Measurements from ENCODE around the gene TAGLN3. TPM values are rescaled to one million over a fixed set of nuclear protein-coding genes. Genes with fewer than 3 reads are reported as not detected.

TAGLN3 gene
- total and polyA plus RNA-seq, 2 of the 13 experiments (the other 11 are each of a cell fraction or from before 2014, with no cell fraction given): 0.51 to 0.91 TPM

- Histone ChIP-seq H3K4me1 (ENCODE audit: insufficient read depth, low read length) (no peaks in the 10 kb centered on the region), H3K27me3 (ENCODE audit: control insufficient read depth in 1 of 2, insufficient read depth in 2 of 2, low read length in 2 of 2) (peaks cover 3 to 4% of the 10 kb centered on the region in 2 experiments; a peak in 2 of 5 replicates), H3K9ac (ENCODE audit: insufficient read depth, low read depth, low read length) (no peak overlapping the region), H3K9me3 (ENCODE audit: low read length) (no peaks in the 10 kb centered on the region), H3K27ac (ENCODE audit: extremely low read length, insufficient read depth, low read length) (no peak overlapping the region), H3K4me2 (ENCODE audit: low read depth, low read length) (no peak overlapping the region), H2AFZ (ENCODE audit: low read length) (no peak overlapping the region), H3K4me3 (replicated peaks in 1 of 3; ENCODE audit: insufficient read depth in 1 of 3, low read depth in 2 of 3, low read length in 3 of 3) (no peak overlapping the region), H3K36me3 (replicated peaks in 1 of 2; ENCODE audit: control insufficient read depth in 1 of 2, insufficient read depth in 2 of 2, low read length in 2 of 2) (no peaks in the 10 kb centered on the region), H3K79me2 (ENCODE audit: insufficient read depth, low read length) (no peaks in the 10 kb centered on the region), H4K20me1 (ENCODE audit: insufficient read depth, low read length) (no peaks in the 10 kb centered on the region)
- TF ChIP-seq TMF1 (CRISPR knock-in tag; IDR thresholded peaks at IDR 0.05; ENCODE audit: low read depth) (no peak), ZNF543 (CRISPR knock-in tag; IDR thresholded peaks at IDR 0.05) (no peak), ZIK1 (CRISPR knock-in tag; IDR thresholded peaks at IDR 0.05; ENCODE audit: borderline replicate concordance, low read depth) (no peak), ZNF333 (CRISPR knock-in tag; IDR thresholded peaks at IDR 0.05; ENCODE audit: borderline replicate concordance) (no peak), KDM3A (CRISPR knock-in tag; IDR thresholded peaks at IDR 0.05; ENCODE audit: low read depth) (no peak), SMAD3 (CRISPR knock-in tag; IDR thresholded peaks at IDR 0.05) (no peak), NFKBIZ (CRISPR knock-in tag; IDR thresholded peaks at IDR 0.05) (no peak), ZNF230 (CRISPR knock-in tag; IDR thresholded peaks at IDR 0.05) (no peak), SETDB1 (CRISPR knock-in tag; IDR thresholded peaks at IDR 0.05; ENCODE audit: borderline replicate concordance) (no peak)
- BruUV-seq (replicated peaks): no TSS peak
- intact Hi-C loops (cut with micrococcal nuclease; ENCODE audit: unreplicated experiment): no loop called here
- WGBS (ENCODE audit: low lambda C conversion rate): 12% methylated on average over 5 of the region's 5 CpGs
- FAIRE-seq: no peak
- ChIA-PET CTCF (ENCODE audit: low intra/inter-chr PET ratio, low total read pairs) (no interaction called here), POLR2A (no interaction called here)
- DNase-seq (ENCODE audit: low spot score): no peak
- no peak for ATAC-seq
- in situ Hi-C loops (cut with HindIII; ENCODE audit: extremely low pct_ligation_motif_present, low pct_unique_long_range_greater_than_20kb): no loop called here
These were observed 33.5 kb downstream of the TAGLN3 start for GRCh38 chr3:112032098-112032731.

DNA sequence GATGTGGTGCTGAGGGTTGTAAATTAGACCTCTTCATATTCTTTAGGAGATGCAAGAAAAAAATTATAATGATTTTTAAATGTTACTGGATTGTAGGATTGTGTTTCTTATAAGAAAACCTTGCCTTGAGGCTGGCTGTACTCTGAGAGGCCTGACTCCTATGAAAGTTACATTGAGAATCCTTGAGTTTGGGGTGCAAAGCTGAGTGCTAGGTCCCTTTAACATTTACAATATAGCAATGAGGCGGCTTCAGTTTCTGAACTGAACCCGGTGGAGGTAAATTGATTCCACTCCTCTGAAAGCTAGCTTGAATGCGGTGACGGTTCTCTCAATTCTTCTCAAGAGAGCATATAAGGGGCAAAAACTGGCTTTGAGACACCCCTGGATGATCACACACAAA, 35.7 kb downstream of the TAGLN3 start, which contains the start of gene TMPRSS7:
TMPRSS7 (plus strand) TSS at position 301 of the 400 bp plus-strand sequence. CDS start 110 bp downstream, outside the sequence.
- FAIRE-seq: no peak
- Histone ChIP-seq H3K9me3 (ENCODE audit: low read length) (no peaks in the 10 kb centered on the region), H4K20me1 (ENCODE audit: insufficient read depth, low read length) (no peaks in the 10 kb centered on the region), H3K79me2 (ENCODE audit: insufficient read depth, low read length) (no peaks in the 10 kb centered on the region), H3K9ac (ENCODE audit: insufficient read depth, low read depth, low read length) (no peak within 1 kb of the TSS), H3K4me2 (ENCODE audit: low read depth, low read length) (no peak within 1 kb of the TSS), H3K4me1 (ENCODE audit: insufficient read depth, low read length) (no peaks in the 10 kb centered on the region), H3K36me3 (replicated peaks in 1 of 2; ENCODE audit: control insufficient read depth in 1 of 2, insufficient read depth in 2 of 2, low read length in 2 of 2) (no peaks in the 10 kb centered on the region), H3K27ac (ENCODE audit: extremely low read length, insufficient read depth, low read length) (no peak within 1 kb of the TSS), H2AFZ (ENCODE audit: low read length) (no peak within 1 kb of the TSS), H3K27me3 (ENCODE audit: control insufficient read depth in 1 of 2, insufficient read depth in 2 of 2, low read length in 2 of 2) (peaks cover 3 to 4% of the 10 kb centered on the region in 2 experiments; a peak in 2 of 5 replicates), H3K4me3 (replicated peaks in 1 of 3; ENCODE audit: insufficient read depth in 1 of 3, low read depth in 2 of 3, low read length in 3 of 3) (no peak within 1 kb of the TSS)
- ChIA-PET CTCF (ENCODE audit: low intra/inter-chr PET ratio, low total read pairs) (no interaction called here), POLR2A (no interaction called here)
- ATAC-seq: no peak
- no peak for TF ChIP-seq SP140L (CRISPR knock-in tag; IDR thresholded peaks at IDR 0.05; ENCODE audit: borderline replicate concordance)
- no peak for TF ChIP-seq HNRNPL (IDR thresholded peaks at IDR 0.05; ENCODE audit: low read depth, low read length)
- intact Hi-C loops (cut with micrococcal nuclease; ENCODE audit: unreplicated experiment): no loop called here
- no peak for DNase-seq (ENCODE audit: low spot score)
- in situ Hi-C loops (cut with HindIII; ENCODE audit: extremely low pct_ligation_motif_present, low pct_unique_long_range_greater_than_20kb): no loop called here
- BruUV-seq (replicated peaks): no TSS peak
- 72% methylated on average over 4 of the region's 4 CpGs for WGBS (ENCODE audit: low lambda C conversion rate)
